Panc1 (cell line): Measurements from ENCODE around the gene C2CD3. TPM values are rescaled to one million over a fixed set of nuclear protein-coding genes. Genes with fewer than 3 reads are reported as not detected.
"Not testable (repeated sequence)": the region's sequence is repeated elsewhere in the genome, so short reads cannot be mapped to it uniquely, and the experiment has no call there.

Experiments used
- ATAC-seq: fragments of 200-7000 bp; cut with Tn5 transposase; 2 replicates; pipeline ENCODE4 v1.9.1; 2020; ENCODE audit warnings: mild to moderate bottlenecking, moderate library complexity
- BruUV-seq: library from RNA; stranded (reverse); fragments of 400-500 nt; replicated peaks from 2 replicates; lab custom pipeline; 2021; lab: Mats Ljungman, UMichigan
- CTCF ChIA-PET: fragments of 300-600 bp; sonication (Branson Sonifier 250); formaldehyde crosslinking; loops from one replicate; lab custom pipeline; 2022; ENCODE audit warnings: antibody characterized with exemption; lab: Charles Lee
- POLR2A ChIA-PET: fragments of 300-600 bp; sonication (Branson Sonifier 250); formaldehyde crosslinking; loops from one replicate; lab custom pipeline; 2022; ENCODE audit warnings: antibody characterized with exemption; lab: Charles Lee
- DNase-seq: peaks from one replicate; pipeline ENCODE4 v3.0.0-alpha.2; 2010; ENCODE audit warnings: low read depth, low spot score
- H3K27ac ChIP-seq: 2 replicates; pipeline ENCODE4 v1.5.1; 2011; ENCODE audit warnings: mild to moderate bottlenecking, low read length, inconsistent platforms
- H3K27me3 ChIP-seq: fragments of 200-500 bp; sonication (Bioruptor generic); 2 replicates; pipeline ENCODE4 v1.6.0; 2014; ENCODE audit warnings: low read length, inconsistent platforms; ENCODE audit not compliant: control insufficient read depth, insufficient read depth
- H3K36me3 ChIP-seq: fragments of 200-500 bp; sonication (Bioruptor generic); 2 replicates; pipeline ENCODE4 v1.5.1; 2014; ENCODE audit warnings: inconsistent platforms, mild to moderate bottlenecking, low read length, moderate library complexity; ENCODE audit not compliant: control insufficient read depth, insufficient read depth
- H3K4me1 ChIP-seq: 2 replicates; pipeline ENCODE4 v1.5.1; 2011; ENCODE audit warnings: inconsistent platforms, mild to moderate bottlenecking, low read length, moderate library complexity; ENCODE audit not compliant: control insufficient read depth, insufficient read depth
- H3K4me3 ChIP-seq, 2 experiments: 2 replicates each; pipeline ENCODE4 v1.5.1; 2011 to 2012; ENCODE audit warnings: low read depth in 2 of 2, low read length in 2 of 2, mild to moderate bottlenecking in 2 of 2, inconsistent platforms in 1 of 2, moderate library complexity in 1 of 2
- H3K9me3 ChIP-seq: fragments of 200-500 bp; sonication (Bioruptor generic); 2 replicates; pipeline ENCODE4 v1.5.1; 2014; ENCODE audit warnings: low read depth, mild to moderate bottlenecking, inconsistent platforms, low read length, moderate library complexity; ENCODE audit not compliant: control insufficient read depth, insufficient read depth
- POLR2AphosphoS5 ChIP-seq: IDR thresholded peaks from 2 replicates; pipeline ENCODE4 v1.6.1; 2012; ENCODE audit warnings: mild to moderate bottlenecking, low read depth, low read length, moderate library complexity
- SIN3A ChIP-seq: IDR thresholded peaks from 2 replicates; pipeline ENCODE4 v1.6.1; 2012; ENCODE audit warnings: low read depth, mild to moderate bottlenecking, low read length, moderate library complexity, borderline replicate concordance; ENCODE audit not compliant: insufficient read depth
- TCF7L2 ChIP-seq: IDR thresholded peaks from 2 replicates; pipeline ENCODE4 v1.6.1; 2011; ENCODE audit warnings: mild to moderate bottlenecking, low read depth, low read length, inconsistent platforms
- in situ Hi-C: cut with HindIII; loops from 2 replicates; pipeline ENCODE4 v1.10.0; 2016; ENCODE audit warnings: low sequenced_read_pairs, low pct_unique_long_range_greater_than_20kb
- intact Hi-C: fragments of 100-400 bp; cut with micrococcal nuclease; formaldehyde crosslinking; loops from one replicate; pipeline ENCODE4 v1.10.0; 2022; ENCODE audit not compliant: unreplicated experiment
- total RNA-seq: library from RNA; stranded (reverse); gene quantifications from one replicate; pipeline ENCODE4 v1.2.1, GENCODE V29; 2021; ENCODE audit not compliant: unreplicated experiment
- TF ChIP-seq, protein P1 (sequence below), 2 experiments: IDR thresholded peaks; 2 replicates each; pipeline ENCODE4 v1.6.1; 2011 to 2012; ENCODE audit warnings: low read depth in 2 of 2, control low read depth in 1 of 2, low read length in 1 of 2, mild to moderate bottlenecking in 1 of 2, moderate library complexity in 1 of 2; ENCODE audit not compliant: insufficient read depth in 1 of 2
- TF ChIP-seq, protein P2 (sequence below): fragments of 450-650 bp; IDR thresholded peaks from 2 replicates; pipeline ENCODE4 v1.5.1; 2017; ENCODE audit warnings: mild to moderate bottlenecking

The C2CD3 gene
- total RNA-seq, 1 experiment from 2014 or later, result 51.8 TPM

DNA sequence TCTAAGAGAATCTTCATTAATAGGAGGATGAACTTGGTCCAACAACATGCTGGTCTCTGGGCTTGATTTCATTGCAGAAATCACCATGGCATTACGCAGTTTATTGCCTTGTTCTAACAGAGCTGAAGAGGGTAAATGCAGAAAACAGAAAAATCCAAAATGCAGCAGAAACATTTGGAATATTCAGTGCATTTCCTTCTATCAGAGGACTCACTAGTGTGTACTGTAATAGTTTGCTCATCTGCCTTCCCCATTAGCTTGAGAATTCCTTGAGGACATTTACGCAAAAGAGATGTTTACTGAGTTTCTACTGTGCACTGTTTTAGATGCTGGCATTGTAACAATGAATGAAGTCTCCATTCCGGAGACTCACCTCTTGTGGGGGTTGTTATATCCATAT lies 37.4 kb downstream of the C2CD3 start:
- DNase-seq (no peak), ATAC-seq (no peak)
- ChIA-PET CTCF (no interaction called here), POLR2A (no interaction called here)
- TF ChIP-seq, protein P1, sequence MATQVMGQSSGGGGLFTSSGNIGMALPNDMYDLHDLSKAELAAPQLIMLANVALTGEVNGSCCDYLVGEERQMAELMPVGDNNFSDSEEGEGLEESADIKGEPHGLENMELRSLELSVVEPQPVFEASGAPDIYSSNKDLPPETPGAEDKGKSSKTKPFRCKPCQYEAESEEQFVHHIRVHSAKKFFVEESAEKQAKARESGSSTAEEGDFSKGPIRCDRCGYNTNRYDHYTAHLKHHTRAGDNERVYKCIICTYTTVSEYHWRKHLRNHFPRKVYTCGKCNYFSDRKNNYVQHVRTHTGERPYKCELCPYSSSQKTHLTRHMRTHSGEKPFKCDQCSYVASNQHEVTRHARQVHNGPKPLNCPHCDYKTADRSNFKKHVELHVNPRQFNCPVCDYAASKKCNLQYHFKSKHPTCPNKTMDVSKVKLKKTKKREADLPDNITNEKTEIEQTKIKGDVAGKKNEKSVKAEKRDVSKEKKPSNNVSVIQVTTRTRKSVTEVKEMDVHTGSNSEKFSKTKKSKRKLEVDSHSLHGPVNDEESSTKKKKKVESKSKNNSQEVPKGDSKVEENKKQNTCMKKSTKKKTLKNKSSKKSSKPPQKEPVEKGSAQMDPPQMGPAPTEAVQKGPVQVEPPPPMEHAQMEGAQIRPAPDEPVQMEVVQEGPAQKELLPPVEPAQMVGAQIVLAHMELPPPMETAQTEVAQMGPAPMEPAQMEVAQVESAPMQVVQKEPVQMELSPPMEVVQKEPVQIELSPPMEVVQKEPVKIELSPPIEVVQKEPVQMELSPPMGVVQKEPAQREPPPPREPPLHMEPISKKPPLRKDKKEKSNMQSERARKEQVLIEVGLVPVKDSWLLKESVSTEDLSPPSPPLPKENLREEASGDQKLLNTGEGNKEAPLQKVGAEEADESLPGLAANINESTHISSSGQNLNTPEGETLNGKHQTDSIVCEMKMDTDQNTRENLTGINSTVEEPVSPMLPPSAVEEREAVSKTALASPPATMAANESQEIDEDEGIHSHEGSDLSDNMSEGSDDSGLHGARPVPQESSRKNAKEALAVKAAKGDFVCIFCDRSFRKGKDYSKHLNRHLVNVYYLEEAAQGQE (IDR thresholded peaks at IDR 0.05; ENCODE audit: insufficient read depth in 1 of 2, low read depth in 2 of 2, low read length in 1 of 2), result no peak
- TF ChIP-seq POLR2AphosphoS5, result no peak
- no peak for TF ChIP-seq TCF7L2
- TF ChIP-seq SIN3A, result no peak
- TF ChIP-seq, protein P2, sequence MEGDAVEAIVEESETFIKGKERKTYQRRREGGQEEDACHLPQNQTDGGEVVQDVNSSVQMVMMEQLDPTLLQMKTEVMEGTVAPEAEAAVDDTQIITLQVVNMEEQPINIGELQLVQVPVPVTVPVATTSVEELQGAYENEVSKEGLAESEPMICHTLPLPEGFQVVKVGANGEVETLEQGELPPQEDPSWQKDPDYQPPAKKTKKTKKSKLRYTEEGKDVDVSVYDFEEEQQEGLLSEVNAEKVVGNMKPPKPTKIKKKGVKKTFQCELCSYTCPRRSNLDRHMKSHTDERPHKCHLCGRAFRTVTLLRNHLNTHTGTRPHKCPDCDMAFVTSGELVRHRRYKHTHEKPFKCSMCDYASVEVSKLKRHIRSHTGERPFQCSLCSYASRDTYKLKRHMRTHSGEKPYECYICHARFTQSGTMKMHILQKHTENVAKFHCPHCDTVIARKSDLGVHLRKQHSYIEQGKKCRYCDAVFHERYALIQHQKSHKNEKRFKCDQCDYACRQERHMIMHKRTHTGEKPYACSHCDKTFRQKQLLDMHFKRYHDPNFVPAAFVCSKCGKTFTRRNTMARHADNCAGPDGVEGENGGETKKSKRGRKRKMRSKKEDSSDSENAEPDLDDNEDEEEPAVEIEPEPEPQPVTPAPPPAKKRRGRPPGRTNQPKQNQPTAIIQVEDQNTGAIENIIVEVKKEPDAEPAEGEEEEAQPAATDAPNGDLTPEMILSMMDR, result no peak
- in situ Hi-C loops, result no loop called here
- H3K9me3 ChIP-seq, result no peaks in the 10 kb centered on the region
- H3K27me3 ChIP-seq, result no peaks in the 10 kb centered on the region
- no TSS peak for BruUV-seq
- intact Hi-C loops, result no loop called here
- no peaks in the 10 kb centered on the region; the same call in 1 of the 2 replicates for H3K36me3 ChIP-seq
- peaks cover 36% of the 10 kb centered on the region for H3K4me1 ChIP-seq
- H3K27ac ChIP-seq, result peak overlapping the region; percentile 2
- H3K4me3 ChIP-seq, result no peak overlapping the region

DNA sequence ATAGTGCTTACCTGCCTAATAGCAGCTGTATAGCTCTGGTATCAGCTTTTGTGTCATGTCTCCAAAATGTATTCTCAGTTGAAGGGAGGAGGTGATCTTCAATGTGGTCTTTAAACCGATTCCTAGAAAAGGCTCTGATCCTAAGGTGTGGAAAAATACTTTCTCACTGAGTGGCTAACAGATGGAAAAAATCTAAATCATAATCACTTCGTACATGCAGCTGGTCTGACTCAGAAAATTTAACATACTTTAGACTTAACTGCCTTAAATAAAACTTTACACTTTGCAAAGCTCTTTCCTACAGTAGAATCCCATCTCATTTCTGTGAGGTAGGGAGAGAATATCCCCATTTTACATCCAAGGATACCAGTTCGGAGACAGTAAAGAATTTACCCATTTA lies 38.0 kb downstream of the C2CD3 start:
- Histone ChIP-seq H3K4me1 (peaks cover 30% of the 10 kb centered on the region), H3K27ac (peak overlapping the region; percentile 2), H3K4me3 (no peak overlapping the region), H3K27me3 (no peaks in the 10 kb centered on the region), H3K9me3 (no peaks in the 10 kb centered on the region), H3K36me3 (no peaks in the 10 kb centered on the region; the same call in 1 of the 2 replicates)
- CTCF ChIA-PET, result no interaction called here
- POLR2A ChIA-PET, result no interaction called here
- in situ Hi-C loops (no loop called here), intact Hi-C loops (no loop called here)
- TF ChIP-seq TCF7L2 (no peak), POLR2AphosphoS5 (no peak), SIN3A (no peak)
- TF ChIP-seq, protein P2, result no peak
- BruUV-seq, result no TSS peak
- DNase-seq, result no peak
- no peak; the same call in 1 of the 2 replicates for ATAC-seq

DNA sequence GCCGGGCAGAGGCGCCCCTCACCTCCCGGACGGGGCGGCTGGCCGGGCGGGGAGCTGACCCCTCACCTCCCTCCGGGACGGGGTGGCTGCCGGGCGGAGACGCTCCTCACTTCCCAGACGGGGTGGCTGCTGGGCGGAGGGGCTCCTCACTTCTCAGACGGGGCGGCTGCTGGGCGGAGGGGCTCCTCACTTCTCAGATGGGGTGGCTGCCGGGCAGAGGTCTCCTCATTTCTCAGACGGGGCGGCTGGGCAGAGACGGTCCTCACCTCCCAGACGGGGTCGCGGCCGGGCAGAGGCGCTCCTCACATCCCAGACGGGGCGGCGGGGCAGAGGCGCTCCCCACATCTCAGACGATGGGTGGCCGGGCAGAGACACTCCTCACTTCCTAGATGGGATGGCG lies 41.7 kb downstream of the C2CD3 start:
- DNase-seq, H3K4me3 ChIP-seq, H3K27ac ChIP-seq, CTCF ChIA-PET, POLR2A ChIA-PET, ATAC-seq, H3K36me3 ChIP-seq, BruUV-seq, in situ Hi-C loops, H3K4me1 ChIP-seq, intact Hi-C loops, H3K9me3 ChIP-seq, H3K27me3 ChIP-seq: not testable (repeated sequence)
